HG03175 (cell line): ENCODE measurements around the gene TBX15.

Experiments used
- ATAC-seq: cut with Tn5 transposase; IDR thresholded peaks from one replicate; pipeline ENCODE4 v1.9.1; 2021; ENCODE audit warnings: mild to moderate bottlenecking, moderate library complexity; ENCODE audit not compliant: unreplicated experiment

The TBX15 gene

DNA sequence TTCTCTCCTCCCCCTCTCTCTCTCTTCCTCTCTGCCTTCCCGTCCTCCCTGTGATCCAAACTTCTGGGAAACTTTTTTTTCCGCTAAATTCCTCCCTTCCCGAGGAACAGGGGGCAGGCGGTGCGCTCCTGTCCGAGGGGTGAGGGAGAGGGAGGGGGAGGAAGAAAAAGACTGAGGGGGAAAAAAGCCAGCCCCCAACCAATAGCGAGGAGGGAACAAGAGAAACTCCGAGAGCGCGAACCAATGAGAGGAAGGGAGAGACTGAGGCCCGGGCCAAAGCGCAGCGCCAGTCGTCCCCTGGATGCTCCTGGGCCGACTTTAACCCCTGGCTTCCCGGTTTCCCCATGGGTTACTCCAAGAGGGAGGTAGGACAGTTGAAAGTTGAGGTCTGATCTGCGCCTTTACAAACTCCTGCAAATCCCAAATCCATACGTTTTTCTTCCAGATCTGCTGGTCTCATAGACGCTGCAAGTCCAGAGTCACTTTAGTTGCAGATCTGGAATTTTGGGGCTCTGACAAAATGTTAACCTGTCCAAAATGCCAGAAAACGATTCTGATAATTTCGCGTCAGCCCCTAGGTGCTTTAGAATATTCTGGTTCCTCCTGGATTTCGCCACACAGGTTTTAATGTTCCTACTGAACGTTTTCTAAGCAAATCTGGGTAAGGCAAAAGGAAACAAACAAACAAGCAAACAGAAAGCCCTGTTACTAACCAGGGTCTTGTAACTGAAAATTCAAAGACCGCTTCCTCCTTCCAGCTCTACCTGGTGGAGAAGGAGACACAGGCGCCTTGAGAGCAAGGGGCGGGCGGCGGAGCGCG, at the start of gene TBX15:
TBX15 (minus strand) TSS at position 158 of the 820 bp plus-strand sequence. CDS start 548 bp downstream, outside the sequence.
- ATAC-seq: no peak

- no peak for ATAC-seq
Measured at GRCh38 chr1:119034359-119034758, 46.2 kb upstream of the TBX15 start.

DNA sequence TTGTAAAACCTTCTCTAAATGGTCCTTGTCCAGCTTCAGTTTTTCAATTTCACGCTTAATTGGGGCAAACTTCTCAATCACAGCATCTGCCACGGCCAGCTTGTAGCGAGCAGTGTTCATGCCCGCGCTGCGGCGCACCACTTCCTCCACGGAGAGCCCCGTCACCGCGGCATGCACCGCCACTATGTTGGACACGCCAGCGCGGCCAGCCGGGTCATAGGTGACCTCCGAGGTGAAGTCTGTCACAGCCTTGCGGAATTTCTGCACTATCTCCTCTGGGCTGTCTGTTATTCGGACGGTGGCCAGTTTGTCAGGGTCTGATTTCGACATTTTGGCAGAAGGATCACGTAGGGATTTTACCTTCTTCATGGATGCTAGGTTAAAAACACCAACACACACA, 44.8 kb upstream of the TBX15 start:
- ATAC-seq: no peak

DNA sequence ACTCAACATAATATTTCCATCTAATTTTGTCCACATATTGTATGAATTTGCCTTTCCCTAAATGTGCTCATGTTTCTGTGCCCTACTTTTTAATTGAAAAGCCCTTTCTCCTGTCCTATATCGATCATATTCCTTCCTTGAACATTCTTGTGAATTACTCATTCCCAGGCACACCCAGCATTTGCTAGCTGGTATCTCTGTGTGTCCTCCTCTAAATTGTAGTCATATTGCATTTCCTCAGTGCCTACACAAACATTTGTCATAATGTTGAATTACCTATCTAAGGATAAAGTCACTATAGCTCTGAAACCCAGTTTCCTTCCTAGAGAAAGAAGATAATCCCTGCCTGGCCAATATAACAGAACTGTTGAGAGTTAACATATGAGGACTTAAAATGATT, 39.6 kb upstream of the TBX15 start:
- no peak for ATAC-seq

DNA sequence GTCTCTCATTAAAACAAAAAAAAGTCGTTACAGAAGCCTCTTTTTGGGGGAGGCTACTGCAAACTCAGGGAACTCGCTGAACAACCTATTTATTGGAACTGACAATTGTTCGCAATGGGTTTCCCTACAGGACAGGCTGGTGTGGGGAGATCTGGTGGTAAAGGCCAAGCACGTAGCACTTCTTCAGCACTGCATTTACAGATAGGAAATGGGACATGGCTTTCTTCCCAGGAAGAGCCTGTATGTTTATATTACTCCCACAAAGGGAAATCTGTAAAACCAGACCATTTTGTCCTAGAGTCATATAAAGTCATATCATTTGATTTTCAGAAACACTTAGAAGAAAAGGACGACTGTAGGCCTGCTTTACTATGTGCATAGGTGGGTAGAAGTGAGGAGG, 38.8 kb upstream of the TBX15 start:
- no peak for ATAC-seq

GRCh38 chr1:119015547-119015946, 27.4 kb upstream of the TBX15 start:
- no peak for ATAC-seq

- no peak for ATAC-seq
Measured at GRCh38 chr1:119012383-119012782, 24.2 kb upstream of the TBX15 start.

DNA sequence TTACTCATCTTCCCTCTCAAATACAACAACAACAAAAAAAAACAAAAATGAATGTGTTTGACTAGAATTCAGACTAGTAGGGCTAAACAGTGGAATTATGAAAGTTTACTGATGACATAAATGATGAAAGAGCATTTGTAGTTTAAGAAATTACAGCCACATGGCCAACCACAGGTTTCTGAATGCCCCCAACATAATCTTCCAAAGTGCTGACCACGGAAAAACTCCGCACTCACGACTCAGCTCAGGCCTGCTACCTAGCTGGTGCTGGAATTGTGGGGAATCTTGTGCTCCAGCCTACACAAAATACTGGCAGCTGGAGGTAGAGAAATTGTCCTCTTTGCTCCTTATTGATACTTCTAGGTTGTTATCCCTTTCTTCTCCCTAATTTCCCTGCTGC, 23.6 kb upstream of the TBX15 start:
- ATAC-seq: no peak

DNA sequence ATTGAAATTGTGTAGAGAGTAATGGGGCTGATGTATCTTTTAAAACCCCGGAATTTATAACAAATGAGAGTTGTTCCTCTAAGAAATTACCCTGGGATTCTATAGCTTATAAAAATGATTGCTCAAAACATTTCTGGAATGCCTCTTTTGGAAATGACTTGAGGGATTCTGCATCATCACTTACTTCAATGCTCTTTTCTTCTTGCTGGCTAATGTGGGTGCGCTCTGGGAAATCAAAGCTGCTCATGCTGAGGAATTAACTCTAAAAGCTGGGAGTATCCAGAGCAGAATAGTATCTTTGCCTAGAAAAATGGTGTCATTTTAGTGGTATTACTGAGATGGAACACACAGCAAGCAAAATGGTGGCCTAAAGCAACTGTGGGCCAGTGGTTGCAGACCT, 23.0 kb upstream of the TBX15 start:
- no peak for ATAC-seq

- no peak for ATAC-seq
Measured at GRCh38 chr1:119010201-119010600, 22.1 kb upstream of the TBX15 start.

GRCh38 chr1:119009312-119009655, 21.1 kb upstream of the TBX15 start:
- ATAC-seq: no peak

DNA sequence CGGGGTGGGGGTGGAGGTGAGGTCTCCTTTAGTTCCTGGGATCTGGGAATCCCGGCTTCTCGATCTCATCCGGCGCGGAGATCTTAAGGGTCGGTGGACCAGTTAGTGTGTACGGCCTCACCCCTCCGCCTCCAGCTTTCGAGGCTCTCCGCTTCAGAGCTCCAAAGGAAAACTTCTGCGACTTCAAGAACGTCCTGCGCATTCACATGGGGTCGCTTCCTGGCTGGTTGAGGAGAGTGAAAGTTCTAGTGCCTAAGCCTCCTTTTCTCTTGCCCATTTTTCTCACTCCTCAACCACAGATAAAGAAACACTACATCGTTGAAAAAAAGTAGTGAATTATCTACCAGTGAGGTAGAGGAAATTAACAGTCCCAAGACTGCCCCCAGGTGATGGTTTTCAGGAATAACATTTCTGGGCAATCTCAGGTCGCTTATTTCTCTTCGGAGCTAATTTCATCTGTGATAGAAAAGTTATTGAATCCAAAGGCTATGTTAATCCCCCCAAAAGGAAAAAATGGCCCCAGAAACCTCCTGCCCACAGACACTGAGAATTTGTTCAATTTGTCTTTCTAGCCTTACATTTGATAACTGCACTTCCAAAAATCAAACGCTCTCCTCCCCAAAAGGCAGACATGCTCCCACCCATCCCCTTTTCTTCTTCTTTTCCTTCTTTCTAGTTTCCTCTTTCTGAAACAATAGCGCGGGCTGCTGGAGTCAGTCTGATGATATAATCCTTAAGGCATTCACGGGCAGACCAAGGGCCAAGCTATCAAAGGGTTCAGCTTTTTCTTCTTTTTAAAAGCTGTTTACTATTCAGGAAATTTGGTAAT, 20.6 kb upstream of the TBX15 start:
- ATAC-seq: peak; percentile 77

- ATAC-seq: no peak
Measured at GRCh38 chr1:119007670-119008482, 19.7 kb upstream of the TBX15 start.

- ATAC-seq: no peak
Measured at GRCh38 chr1:119007339-119007669, 19.2 kb upstream of the TBX15 start.

GRCh38 chr1:119006406-119007279, 18.5 kb upstream of the TBX15 start:
- ATAC-seq: no peak

DNA sequence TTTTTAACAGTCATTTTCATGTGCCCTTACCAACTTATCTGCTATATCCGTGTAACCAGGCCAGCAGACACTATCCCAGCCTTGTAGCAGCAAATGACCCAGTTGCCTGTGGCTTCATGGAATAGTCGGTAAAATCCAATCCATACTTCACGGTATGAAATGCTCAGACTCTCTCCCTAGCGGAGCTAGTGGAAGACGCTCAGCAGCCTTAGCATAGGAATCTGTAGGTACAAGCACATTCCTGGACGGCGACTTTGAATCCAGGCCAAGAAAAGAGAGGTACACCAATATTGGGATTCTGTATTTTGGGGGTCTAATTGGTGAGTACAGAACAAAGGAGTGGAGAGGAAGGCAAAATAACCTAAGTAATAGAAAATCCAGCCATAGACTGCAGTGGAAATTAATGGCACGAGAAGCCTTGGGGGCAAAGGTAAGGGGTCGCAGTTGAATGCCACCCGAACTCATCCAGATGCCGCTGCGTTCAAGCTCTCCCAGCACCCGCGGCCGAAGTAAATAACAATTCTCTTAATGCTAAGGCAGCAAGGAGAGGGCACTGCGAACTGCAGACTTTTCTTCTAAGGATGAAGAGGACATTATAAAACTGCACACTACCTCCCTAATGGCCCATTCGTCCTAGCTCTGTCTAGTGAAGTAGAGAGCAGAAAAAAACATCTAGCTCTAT, 17.7 kb upstream of the TBX15 start:
- no peak for ATAC-seq

GRCh38 chr1:119004781-119005180, 16.6 kb upstream of the TBX15 start:
- ATAC-seq: no peak

DNA sequence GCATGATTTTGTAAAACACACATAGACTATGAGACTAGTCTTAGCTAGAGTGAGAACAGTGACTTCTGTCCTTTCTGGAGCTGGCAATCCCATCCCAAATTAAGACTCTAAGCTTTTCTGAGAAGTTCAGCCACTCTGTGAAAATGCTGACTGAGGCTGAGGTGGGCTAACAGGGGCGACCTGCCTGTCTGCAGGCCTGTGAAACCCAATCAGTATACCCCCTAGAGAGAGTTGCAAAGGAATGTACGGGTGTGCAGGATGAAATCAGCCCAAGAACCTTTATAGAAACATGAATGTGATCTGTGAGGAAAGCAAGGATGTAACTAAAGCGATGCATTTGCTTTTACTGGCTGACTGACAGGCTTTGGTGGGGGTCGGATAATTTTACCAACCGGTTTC, 16.0 kb upstream of the TBX15 start:
- no peak for ATAC-seq

DNA sequence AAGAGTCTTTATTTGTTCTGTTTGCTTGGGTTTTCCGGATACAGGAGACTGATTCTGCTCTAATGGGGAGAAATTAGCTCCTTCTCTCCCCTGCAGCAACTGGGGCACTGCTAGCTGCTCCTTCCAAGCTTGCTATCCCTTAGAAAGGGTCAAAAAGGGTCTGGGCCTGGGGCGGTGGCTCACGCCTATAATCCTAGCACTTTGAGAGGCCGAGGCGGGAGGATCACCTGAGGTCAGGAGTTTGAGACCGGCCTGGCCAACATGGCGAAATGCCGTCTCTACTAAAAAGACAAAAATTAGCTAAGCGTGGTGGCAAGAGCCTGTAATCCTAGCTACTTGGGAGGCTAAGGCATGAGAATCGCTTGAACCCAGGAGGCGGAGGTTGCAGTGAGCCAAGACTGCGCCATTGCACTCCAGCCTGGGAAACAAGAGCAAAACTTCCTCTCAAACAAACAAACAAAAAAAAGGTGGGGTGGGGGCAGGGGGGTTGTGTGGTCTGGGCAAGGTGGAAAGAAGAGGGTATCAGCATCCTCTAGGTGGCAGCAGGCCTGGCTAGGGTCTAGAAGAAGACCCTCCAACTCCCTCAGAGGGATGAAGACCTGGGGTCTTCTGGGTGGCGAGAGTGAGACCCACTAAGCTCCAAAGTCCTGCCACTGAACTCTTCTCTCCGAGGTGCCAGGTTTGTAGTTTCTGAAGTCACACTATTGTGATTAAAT, 15.4 kb upstream of the TBX15 start:
- ATAC-seq: no peak
